ENCODE data around the gene CREB5.

The CREB5 gene

GRCh38 chr7:28855538-28856217, 443.4 kb downstream of the CREB5 start:
- DNase-seq (ENCODE audit: low spot score) = peak; percentile 94

- no peak for DNase-seq (ENCODE audit: low spot score)
Measured at GRCh38 chr7:28856656-28857055, 444.3 kb downstream of the CREB5 start.

- no peak for DNase-seq (ENCODE audit: low spot score)
Measured at GRCh38 chr7:28858206-28858605, 445.9 kb downstream of the CREB5 start.

- DNase-seq (ENCODE audit: low spot score) = no peak
Measured at GRCh38 chr7:28858895-28859294, 446.6 kb downstream of the CREB5 start.

- DNase-seq (ENCODE audit: low spot score) = no peak
Measured at GRCh38 chr7:28861825-28862224, 449.5 kb downstream of the CREB5 start.

GRCh38 chr7:28862595-28863272, 450.4 kb downstream of the CREB5 start:
- no peak for DNase-seq (ENCODE audit: low spot score)

- DNase-seq (ENCODE audit: low spot score) = no peak
Measured at GRCh38 chr7:28865601-28866144, 453.4 kb downstream of the CREB5 start.

GRCh38 chr7:28868712-28869111, 456.4 kb downstream of the CREB5 start:
- no peak for DNase-seq (ENCODE audit: low spot score)

GRCh38 chr7:28871077-28871476, 458.8 kb downstream of the CREB5 start:
- no peak for DNase-seq (ENCODE audit: low spot score)

GRCh38 chr7:28871631-28872030, 459.3 kb downstream of the CREB5 start:
- no peak for DNase-seq (ENCODE audit: low spot score)

GRCh38 chr7:28872226-28872625, 459.9 kb downstream of the CREB5 start:
- no peak for DNase-seq (ENCODE audit: low spot score)

- no peak for DNase-seq (ENCODE audit: low spot score)
Measured at GRCh38 chr7:28873365-28873764, 461.0 kb downstream of the CREB5 start.

GRCh38 chr7:28874001-28874400, 461.7 kb downstream of the CREB5 start:
- no peak for DNase-seq (ENCODE audit: low spot score)

All from RKO (cell line).